Testis (tissue), 2 donors: ENCODE data around the gene FHOD3.

Experiments used
- CTCF ChIP-seq, 3 experiments: fragments of 450-650 bp in 2 of 3; fragments of 200-600 bp in 1 of 3; sonication (generic) in 1 of 3; IDR thresholded peaks; one replicate each; pipeline ENCODE4 v1.5.1; 2016 to 2019; ENCODE audit warnings: antibody characterized with exemption in 3 of 3, mild to moderate bottlenecking in 2 of 3, moderate library complexity in 1 of 3
- POLR2A ChIP-seq: fragments of 450-650 bp; IDR thresholded peaks from one replicate; pipeline ENCODE4 v1.6.1; 2017; ENCODE audit warnings: antibody characterized with exemption, mild to moderate bottlenecking, moderate library complexity

- TF ChIP-seq CTCF (IDR thresholded peaks at IDR 0.05): no peak
- TF ChIP-seq POLR2A: no peak
Observed at GRCh38 chr18:36762074-36762473, 464.6 kb downstream of the FHOD3 start.
